ENCODE measurements around the gene AKAP6. TPM values are rescaled to one million over a fixed set of nuclear protein-coding genes. Genes with fewer than 3 reads are reported as not detected.

The AKAP6 gene
- total RNA-seq, 2 experiments from 2014 or later = 0.13 to 0.72 TPM

DNA sequence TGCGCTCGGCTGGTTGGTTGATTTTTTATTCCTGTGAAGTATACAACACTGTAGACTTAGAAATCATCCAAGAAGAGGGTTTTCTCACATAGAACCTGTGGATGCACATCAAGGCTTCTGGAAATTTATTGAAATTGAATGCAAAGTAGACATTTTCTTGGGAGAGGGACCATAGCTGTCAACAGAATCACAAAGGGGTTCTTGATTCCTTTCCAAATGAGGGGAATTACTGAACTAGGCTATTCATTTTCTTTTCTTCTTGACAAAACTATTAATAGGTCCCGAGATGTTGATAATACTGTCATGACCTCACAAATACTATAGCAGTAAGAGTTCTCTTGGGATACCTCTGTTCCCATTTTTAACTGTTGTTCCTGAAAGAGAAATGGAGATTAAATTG lies 73.9 kb downstream of the AKAP6 start:
- Histone ChIP-seq H3K4me2 (ENCODE audit: low read length) (no peak overlapping the region), H3K27ac (ENCODE audit: low read depth, low read length, poor library complexity, severe bottlenecking) (no peak overlapping the region), H3K79me2 (ENCODE audit: insufficient read depth, low read depth, low read length) (no peaks in the 10 kb centered on the region), H2AFZ (ENCODE audit: low read length) (no peak overlapping the region), H3K36me3 (ENCODE audit: insufficient read depth, low read length) (no peaks in the 10 kb centered on the region), H4K20me1 (ENCODE audit: insufficient read depth, low read length) (no peaks in the 10 kb centered on the region), H3K4me3 (ENCODE audit: low read depth, low read length, poor library complexity, severe bottlenecking) (no peak overlapping the region), H3K9me2 (ENCODE audit: insufficient read depth, low read length) (no peaks in the 10 kb centered on the region), H3K9me3 (ENCODE audit: low read length) (no peaks in the 10 kb centered on the region), H3K4me1 (ENCODE audit: insufficient read depth, low read length, poor library complexity, severe bottlenecking) (no peaks in the 10 kb centered on the region)
- POLR2A ChIA-PET = interaction anchor here (0.6 kb wide), 1 partner anchor 21 kb away, joined by 3 read pairs; no protein-coding TSS in a partner anchor
- intact Hi-C loops (cut with micrococcal nuclease; ENCODE audit: unreplicated experiment) = no loop called here
- TF ChIP-seq, protein P1, sequence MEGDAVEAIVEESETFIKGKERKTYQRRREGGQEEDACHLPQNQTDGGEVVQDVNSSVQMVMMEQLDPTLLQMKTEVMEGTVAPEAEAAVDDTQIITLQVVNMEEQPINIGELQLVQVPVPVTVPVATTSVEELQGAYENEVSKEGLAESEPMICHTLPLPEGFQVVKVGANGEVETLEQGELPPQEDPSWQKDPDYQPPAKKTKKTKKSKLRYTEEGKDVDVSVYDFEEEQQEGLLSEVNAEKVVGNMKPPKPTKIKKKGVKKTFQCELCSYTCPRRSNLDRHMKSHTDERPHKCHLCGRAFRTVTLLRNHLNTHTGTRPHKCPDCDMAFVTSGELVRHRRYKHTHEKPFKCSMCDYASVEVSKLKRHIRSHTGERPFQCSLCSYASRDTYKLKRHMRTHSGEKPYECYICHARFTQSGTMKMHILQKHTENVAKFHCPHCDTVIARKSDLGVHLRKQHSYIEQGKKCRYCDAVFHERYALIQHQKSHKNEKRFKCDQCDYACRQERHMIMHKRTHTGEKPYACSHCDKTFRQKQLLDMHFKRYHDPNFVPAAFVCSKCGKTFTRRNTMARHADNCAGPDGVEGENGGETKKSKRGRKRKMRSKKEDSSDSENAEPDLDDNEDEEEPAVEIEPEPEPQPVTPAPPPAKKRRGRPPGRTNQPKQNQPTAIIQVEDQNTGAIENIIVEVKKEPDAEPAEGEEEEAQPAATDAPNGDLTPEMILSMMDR (conservative IDR thresholded peaks at IDR 0.05; ENCODE audit: low read length) = no peak
- no peak for TF ChIP-seq EZH2phosphoT487 (IDR thresholded peaks at IDR 0.05; ENCODE audit: borderline replicate concordance, low read depth, low read length)
- no peak for DNase-seq (ENCODE audit: low spot score)
- CTCF ChIA-PET (ENCODE audit: unreplicated experiment) = no interaction called here
- BruUV-seq (replicated peaks) = no TSS peak

DNA sequence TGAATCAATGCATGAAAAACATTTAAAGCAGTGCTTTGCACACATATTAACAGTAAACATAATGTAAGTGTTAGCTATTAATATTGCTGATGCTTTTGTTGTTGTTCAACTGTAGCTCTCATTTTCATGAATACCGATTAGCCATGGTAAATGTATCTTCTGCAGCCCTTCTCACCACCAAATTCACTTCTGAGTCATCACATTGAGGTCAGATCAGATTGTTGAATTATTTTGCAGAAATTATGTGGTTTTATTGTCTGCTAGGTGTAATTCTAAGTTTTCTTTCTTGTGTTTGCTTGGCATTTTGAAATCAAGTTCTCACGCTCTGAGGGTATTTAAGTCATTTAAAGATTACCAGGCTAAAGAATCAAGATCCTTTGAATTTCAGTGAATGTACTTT lies 74.6 kb downstream of the AKAP6 start:
- H2AFZ ChIP-seq (ENCODE audit: low read length) = no peak overlapping the region
- no peaks in the 10 kb centered on the region for H3K36me3 ChIP-seq (ENCODE audit: insufficient read depth, low read length)
- H3K4me3 ChIP-seq (ENCODE audit: low read depth, low read length, poor library complexity, severe bottlenecking) = no peak overlapping the region
- no peak overlapping the region for H3K27ac ChIP-seq (ENCODE audit: low read depth, low read length, poor library complexity, severe bottlenecking)
- CTCF ChIA-PET (ENCODE audit: unreplicated experiment) = no interaction called here
- no peak for TF ChIP-seq EZH2phosphoT487 (IDR thresholded peaks at IDR 0.05; ENCODE audit: borderline replicate concordance, low read depth, low read length)
- TF ChIP-seq, protein P1 (conservative IDR thresholded peaks at IDR 0.05; ENCODE audit: low read length) = no peak
- POLR2A ChIA-PET = no interaction called here
- H3K4me1 ChIP-seq (ENCODE audit: insufficient read depth, low read length, poor library complexity, severe bottlenecking) = no peaks in the 10 kb centered on the region
- BruUV-seq (replicated peaks) = no TSS peak
- H4K20me1 ChIP-seq (ENCODE audit: insufficient read depth, low read length) = no peaks in the 10 kb centered on the region
- no peaks in the 10 kb centered on the region for H3K79me2 ChIP-seq (ENCODE audit: insufficient read depth, low read depth, low read length)
- no peaks in the 10 kb centered on the region for H3K9me2 ChIP-seq (ENCODE audit: insufficient read depth, low read length)
- no peaks in the 10 kb centered on the region for H3K9me3 ChIP-seq (ENCODE audit: low read length)
- intact Hi-C loops (cut with micrococcal nuclease; ENCODE audit: unreplicated experiment) = no loop called here
- H3K4me2 ChIP-seq (ENCODE audit: low read length) = no peak overlapping the region
- no peak for DNase-seq (ENCODE audit: low spot score)

DNA sequence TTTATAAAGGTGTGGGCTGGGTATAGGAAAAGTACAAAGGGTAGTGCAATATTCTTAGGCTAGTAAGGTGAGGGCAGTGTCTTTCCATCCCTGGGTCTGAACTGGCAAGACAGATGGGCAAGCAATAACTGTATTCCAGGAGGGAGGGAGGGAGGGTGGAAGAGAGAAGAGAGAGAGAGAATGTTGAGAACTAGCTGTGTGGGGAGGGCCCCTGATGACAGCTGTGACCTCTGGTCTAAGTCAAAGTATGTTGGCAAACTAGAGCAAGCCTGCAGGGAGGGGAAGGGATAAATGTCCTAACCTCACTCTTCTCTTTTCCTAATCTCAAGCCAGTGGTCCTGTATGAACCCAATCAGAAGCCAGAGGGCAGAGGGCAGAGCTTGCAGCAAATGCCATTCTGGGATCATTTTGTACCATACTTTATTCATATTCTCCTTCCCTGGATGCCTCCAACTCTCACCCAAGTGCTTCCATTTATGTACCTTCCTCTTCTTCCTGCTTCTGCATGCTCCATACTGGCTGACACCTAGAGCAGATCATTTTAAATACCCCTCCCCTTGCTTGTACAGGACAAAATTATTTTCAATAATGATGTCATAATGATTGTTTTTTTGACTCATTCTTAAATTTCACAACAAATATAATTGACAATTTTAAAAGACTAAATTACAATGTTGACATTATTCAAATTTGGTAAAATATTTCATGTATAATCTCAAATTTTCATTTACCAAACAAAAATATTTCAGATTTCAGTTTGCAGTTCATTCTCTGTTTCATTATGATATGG lies 75.9 kb downstream of the AKAP6 start:
- Histone ChIP-seq H3K4me2 (ENCODE audit: low read length) (no peak overlapping the region), H4K20me1 (ENCODE audit: insufficient read depth, low read length) (no peaks in the 10 kb centered on the region), H3K9me3 (ENCODE audit: low read length) (no peaks in the 10 kb centered on the region), H3K4me3 (ENCODE audit: low read depth, low read length, poor library complexity, severe bottlenecking) (no peak overlapping the region), H3K27ac (ENCODE audit: low read depth, low read length, poor library complexity, severe bottlenecking) (no peak overlapping the region), H3K4me1 (ENCODE audit: insufficient read depth, low read length, poor library complexity, severe bottlenecking) (no peaks in the 10 kb centered on the region), H3K9me2 (ENCODE audit: insufficient read depth, low read length) (no peaks in the 10 kb centered on the region), H2AFZ (ENCODE audit: low read length) (no peak overlapping the region), H3K36me3 (ENCODE audit: insufficient read depth, low read length) (no peaks in the 10 kb centered on the region), H3K79me2 (ENCODE audit: insufficient read depth, low read depth, low read length) (no peaks in the 10 kb centered on the region)
- TF ChIP-seq, protein P1 (conservative IDR thresholded peaks at IDR 0.05; ENCODE audit: low read length) = no peak
- no peak for TF ChIP-seq EZH2phosphoT487 (IDR thresholded peaks at IDR 0.05; ENCODE audit: borderline replicate concordance, low read depth, low read length)
- POLR2A ChIA-PET = no interaction called here
- intact Hi-C loops (cut with micrococcal nuclease; ENCODE audit: unreplicated experiment) = no loop called here
- CTCF ChIA-PET (ENCODE audit: unreplicated experiment) = no interaction called here
- no peak for DNase-seq (ENCODE audit: low spot score)
- no TSS peak for BruUV-seq (replicated peaks)

Data from OCI-LY7 (cell line).